H4 (cell line): ENCODE measurements around the gene RPS5. TPM values are rescaled to one million over a fixed set of nuclear protein-coding genes. Genes with fewer than 3 reads are reported as not detected.
A peak's percentile ranks its signal among the peaks of the same experiment; 100 is the strongest.
"Not testable (repeated sequence)": the region's sequence is repeated elsewhere in the genome, so short reads cannot be mapped to it uniquely, and the experiment has no call there.

ENCODE experiments used
- DNase-seq: peaks from one replicate; pipeline ENCODE4 v3.0.0-alpha.2; 2015; ENCODE audit warnings: low spot score
- total RNA-seq: library from RNA; depleted of rRNA; stranded (reverse); fragments of >200 nt; shearing (Covaris generic); gene quantifications from 2 replicates; pipeline ENCODE4 v1.2.3, GENCODE V29; 2014; rRNA removed

Gene RPS5
- total RNA-seq, 1 experiment from 2014 or later = 3,081 TPM

GRCh38 chr19:58406818-58407657 is 20.0 kb downstream of the RPS5 start:
- no peak for DNase-seq

GRCh38 chr19:58407658-58408151 is 20.6 kb downstream of the RPS5 start:
- no peak for DNase-seq

GRCh38 chr19:58408152-58409009 is 21.3 kb downstream of the RPS5 start, which contains the start of gene ZNF584:
ZNF584 (plus strand) TSS chr19:58408649; CDS start chr19:58409148, 499 bp downstream.
- peak; percentile 93 for DNase-seq

- no peak for DNase-seq
Observed at GRCh38 chr19:58409010-58409790, 22.1 kb downstream of the RPS5 start.

- DNase-seq = no peak
Observed at GRCh38 chr19:58416604-58417003, 29.5 kb downstream of the RPS5 start.

- DNase-seq = no peak
Observed at GRCh38 chr19:58417071-58417470, 30.0 kb downstream of the RPS5 start.

- no peak for DNase-seq
Observed at GRCh38 chr19:58428617-58429016, 41.5 kb downstream of the RPS5 start.

- no peak for DNase-seq
Observed at GRCh38 chr19:58429745-58430144, 42.7 kb downstream of the RPS5 start.

GRCh38 chr19:58434217-58434616 is 47.1 kb downstream of the RPS5 start:
- DNase-seq = no peak

GRCh38 chr19:58439576-58440554 is 52.8 kb downstream of the RPS5 start, which contains the start of gene ZNF132:
ZNF132 (minus strand) TSS chr19:58440153; CDS start chr19:58439821, 332 bp downstream.
- DNase-seq = peak; percentile 100

GRCh38 chr19:58440556-58440955 is 53.5 kb downstream of the RPS5 start:
- no peak for DNase-seq

GRCh38 chr19:58442986-58443385 is 55.9 kb downstream of the RPS5 start:
- not testable (repeated sequence) for DNase-seq

Other genes with a start within 250 kb of the RPS5 start
- 8.7 and 11.1 TPM in 2 replicates for gene ZNF329, start 236.5 kb upstream of the RPS5 start, total RNA-seq
- 14.5 and 22.8 TPM in 2 replicates for gene ZNF274, start 204.2 kb upstream of the RPS5 start, total RNA-seq
- 0.02 and 0.08 TPM in 2 replicates for gene ZNF544, start 158.4 kb upstream of the RPS5 start, total RNA-seq
- gene ZNF8, start 108.3 kb upstream of the RPS5 start, total RNA-seq = 3.1 and 4.3 TPM in 2 replicates
- gene ERVK3-1, start 81.9 kb upstream of the RPS5 start, total RNA-seq = 96.6 and 120 TPM in 2 replicates
- 2.6 and 2.8 TPM in 2 replicates for gene ZSCAN22, start 60.3 kb upstream of the RPS5 start, total RNA-seq
- 24.5 and 31.5 TPM in 2 replicates for gene A1BG, start 33.8 kb upstream of the RPS5 start, total RNA-seq
- 1.6 and 5.1 TPM in 2 replicates for gene ZNF497, start 24.5 kb upstream of the RPS5 start, total RNA-seq
- gene ZNF837, start 6.2 kb upstream of the RPS5 start, total RNA-seq = 1.4 and 1.9 TPM in 2 replicates
- gene RNF225, start 8.4 kb downstream of the RPS5 start, total RNA-seq = not detected in 2 replicates
- 15.6 and 23.6 TPM in 2 replicates for gene ZNF584, start 21.4 kb downstream of the RPS5 start, total RNA-seq
- 4.0 and 6.4 TPM in 2 replicates for gene ZNF132, start 52.9 kb downstream of the RPS5 start, total RNA-seq
- gene ZNF324B, start 64.4 kb downstream of the RPS5 start, total RNA-seq = 3.3 and 6.7 TPM in 2 replicates
- gene ZNF324, start 79.8 kb downstream of the RPS5 start, total RNA-seq = 7.1 and 10.1 TPM in 2 replicates
- gene ZNF446, start 89.1 kb downstream of the RPS5 start, total RNA-seq = 9.8 and 14.7 TPM in 2 replicates
- gene SLC27A5, start 124.7 kb downstream of the RPS5 start, total RNA-seq = 18.1 and 19.7 TPM in 2 replicates
- 1.6 and 4.6 TPM in 2 replicates for gene ZBTB45, start 132.5 kb downstream of the RPS5 start, total RNA-seq
- gene TRIM28, start 156.8 kb downstream of the RPS5 start, total RNA-seq = 378 and 416 TPM in 2 replicates
- gene CHMP2A, start 167.8 kb downstream of the RPS5 start, total RNA-seq = 242 and 244 TPM in 2 replicates
- 108 and 109 TPM in 2 replicates for gene UBE2M, start 171.3 kb downstream of the RPS5 start, total RNA-seq
- 3.5 and 5.4 TPM in 2 replicates for gene MZF1, start 186.1 kb downstream of the RPS5 start, total RNA-seq